GM21737 (cell line): Measurements from ENCODE around the gene TMEM114.

Source experiments
- ATAC-seq: cut with Tn5 transposase; IDR thresholded peaks from one replicate; pipeline ENCODE4 v1.9.1; 2021; ENCODE audit warnings: mild to moderate bottlenecking, moderate library complexity; ENCODE audit not compliant: unreplicated experiment

TMEM114 gene

DNA sequence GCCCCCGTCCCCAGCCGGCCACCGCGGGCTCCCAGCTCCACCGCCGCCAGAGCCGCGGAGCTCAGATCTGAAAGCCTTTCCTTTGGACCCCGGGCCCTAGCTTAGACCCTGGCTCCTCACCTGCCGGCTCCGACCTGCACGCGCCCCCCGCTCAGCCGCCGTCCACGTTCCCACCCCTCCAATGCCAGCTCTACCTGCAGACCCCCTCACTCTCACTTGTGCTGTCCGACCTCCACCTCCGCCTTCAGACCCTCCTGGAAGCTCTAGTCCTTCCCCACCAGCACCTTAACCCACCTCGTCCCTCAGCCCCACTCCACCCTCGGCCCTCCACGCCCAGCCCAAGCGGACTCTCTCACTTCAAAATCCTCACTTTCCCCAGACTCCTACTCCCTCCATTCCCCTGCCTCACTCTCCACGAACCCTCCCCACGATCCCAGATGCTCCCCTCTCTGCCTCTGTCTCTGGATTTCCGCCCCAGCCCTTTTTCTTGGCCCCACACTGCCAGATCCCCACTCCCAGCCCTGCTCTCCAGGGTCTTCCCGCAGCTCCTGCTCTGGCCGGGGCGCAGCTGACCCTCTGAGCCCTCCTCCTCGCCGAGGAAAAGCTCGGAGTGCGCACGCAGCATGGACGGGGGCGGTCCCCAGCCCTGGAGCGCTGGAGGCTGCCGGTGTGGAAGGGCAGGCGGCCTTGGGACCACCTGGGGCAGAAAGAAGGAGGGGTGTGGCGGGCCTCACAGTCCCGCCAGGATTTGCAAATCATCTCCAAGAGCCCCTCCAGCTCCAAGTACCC lies at the start of gene TMEM114:
Gene TMEM114 (minus strand): TSS at position 612 of the 789 bp plus-strand sequence. CDS start 673 bp downstream, outside the sequence.
- no peak for ATAC-seq

DNA sequence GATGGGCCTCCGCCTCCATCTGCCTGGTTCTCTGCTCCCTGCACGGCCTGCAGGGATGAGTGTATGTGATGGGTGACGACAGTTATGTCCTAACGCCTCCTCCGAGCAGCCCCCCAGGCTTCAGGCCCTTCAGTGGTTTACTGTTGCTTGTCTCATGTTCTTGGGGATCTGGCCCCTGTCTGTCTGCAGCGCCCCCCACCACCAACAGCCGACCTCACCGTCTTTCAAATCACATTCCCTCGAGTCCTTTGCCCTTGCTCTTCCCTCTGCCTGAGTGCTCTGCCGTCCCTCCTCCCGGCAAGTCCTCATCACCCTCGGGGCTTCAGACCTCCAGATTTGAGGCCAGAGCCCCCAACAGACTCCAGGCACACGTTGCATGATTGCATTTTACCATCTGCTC lies 49.4 kb upstream of the TMEM114 start:
- ATAC-seq: no peak

DNA sequence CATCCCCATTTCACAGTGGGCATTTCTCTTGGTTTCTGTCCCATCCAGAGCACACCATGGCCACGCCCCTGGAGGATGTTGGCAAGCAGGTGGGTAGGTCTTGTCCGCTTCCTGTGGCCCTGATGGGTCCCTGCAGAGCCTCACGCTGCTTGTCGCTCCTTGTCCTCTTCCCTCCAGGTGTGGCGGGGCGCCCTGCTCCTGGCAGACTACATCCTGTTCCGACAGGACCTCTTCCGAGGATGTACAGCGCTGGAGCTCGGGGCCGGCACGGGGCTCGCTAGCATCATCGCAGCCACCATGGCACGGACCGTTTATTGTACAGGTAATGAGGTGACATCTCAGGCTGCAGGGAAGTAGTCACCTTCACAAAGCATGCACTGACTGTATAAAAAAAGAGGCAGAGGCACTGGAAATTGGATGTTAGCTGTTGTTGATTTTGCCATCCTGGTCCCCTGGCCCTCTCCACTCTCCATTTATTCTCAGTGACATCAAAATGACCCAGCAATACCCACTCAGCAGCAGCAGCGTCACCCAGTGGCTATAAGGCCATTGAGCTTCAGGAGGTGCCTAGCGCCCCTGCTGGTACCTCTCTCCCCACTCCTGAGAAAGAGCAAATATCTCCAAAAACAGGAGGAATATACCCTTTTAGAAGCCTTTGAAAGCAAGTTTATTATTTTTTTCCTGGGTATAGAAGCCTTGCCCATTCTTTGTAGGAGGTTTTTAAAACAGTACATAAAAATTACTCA lies 44.9 kb upstream of the TMEM114 start:
- no peak for ATAC-seq

DNA sequence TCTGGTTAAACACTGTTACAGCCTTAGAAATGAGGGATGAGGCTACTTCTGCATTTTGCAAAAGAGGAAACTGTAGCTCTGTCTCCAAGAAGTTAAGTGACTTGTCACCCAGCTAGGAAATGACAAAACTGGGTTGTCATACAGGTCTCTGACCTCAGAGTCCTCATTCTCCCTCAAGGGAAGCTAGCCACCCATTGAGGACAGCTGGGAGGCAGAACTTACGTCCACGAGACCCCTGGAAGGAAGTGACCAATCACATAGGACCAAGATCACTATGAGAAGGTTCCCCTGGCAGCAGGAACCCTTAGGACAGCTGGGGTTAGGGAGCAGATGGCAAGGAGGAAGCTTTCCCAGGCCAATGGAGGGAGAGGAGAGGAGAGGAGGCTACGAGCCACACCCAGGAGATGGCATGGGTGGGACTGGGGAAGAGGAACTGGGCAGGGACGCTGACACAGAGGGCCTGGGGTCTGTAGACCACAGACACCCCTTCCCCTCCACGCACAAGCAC lies 42.4 kb upstream of the TMEM114 start:
- no peak for ATAC-seq

DNA sequence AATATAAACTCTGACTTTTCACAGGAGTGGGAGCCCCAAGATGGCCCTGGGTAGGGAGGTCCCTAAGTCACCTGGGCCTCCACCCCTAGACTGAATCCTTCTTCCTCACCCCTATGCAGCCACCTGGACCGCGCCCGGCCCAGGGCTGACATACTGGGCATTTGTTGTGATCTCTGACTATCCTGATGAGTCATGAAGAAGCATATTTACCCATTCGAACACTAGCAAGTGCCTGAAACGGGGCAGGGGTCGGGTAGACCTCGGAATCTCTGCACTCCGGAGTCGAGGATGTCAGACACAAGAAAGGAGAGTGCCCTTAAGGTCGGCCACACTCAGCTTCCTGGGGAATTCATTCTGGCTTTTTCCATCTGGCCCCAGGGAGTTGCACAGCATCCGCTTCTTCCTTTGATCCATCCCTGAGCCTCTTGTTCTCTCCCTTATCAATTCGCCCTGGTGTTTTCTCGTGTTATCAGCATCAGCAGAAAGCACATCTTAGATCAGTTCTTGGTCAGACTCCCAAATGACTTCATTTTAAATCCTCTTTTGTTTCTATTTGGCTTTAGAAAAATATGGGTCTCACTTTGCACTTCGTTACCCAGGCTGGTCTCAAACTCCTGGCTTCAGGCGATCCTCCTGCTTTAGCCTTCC lies 41.6 kb upstream of the TMEM114 start:
- no peak for ATAC-seq

DNA sequence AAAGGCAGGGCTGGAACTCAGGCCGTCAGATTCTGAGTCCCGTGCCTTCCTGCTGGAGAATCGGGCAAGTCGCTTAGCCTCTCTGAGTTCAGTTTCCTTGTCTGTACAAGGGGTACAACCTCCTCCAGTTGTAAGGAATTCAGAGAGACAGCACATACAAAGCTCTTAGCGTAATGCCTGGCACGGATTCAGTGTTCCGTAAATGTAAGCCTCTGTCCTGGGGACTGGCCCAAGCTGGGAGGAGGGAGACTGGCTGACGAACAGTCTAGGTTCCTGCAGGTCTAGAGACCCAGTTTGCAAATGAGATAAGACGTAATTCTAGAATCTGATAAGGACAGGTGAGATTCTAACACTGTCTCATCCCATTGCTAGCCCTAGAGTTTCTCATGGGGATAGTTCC lies 41.1 kb upstream of the TMEM114 start:
- no peak for ATAC-seq

DNA sequence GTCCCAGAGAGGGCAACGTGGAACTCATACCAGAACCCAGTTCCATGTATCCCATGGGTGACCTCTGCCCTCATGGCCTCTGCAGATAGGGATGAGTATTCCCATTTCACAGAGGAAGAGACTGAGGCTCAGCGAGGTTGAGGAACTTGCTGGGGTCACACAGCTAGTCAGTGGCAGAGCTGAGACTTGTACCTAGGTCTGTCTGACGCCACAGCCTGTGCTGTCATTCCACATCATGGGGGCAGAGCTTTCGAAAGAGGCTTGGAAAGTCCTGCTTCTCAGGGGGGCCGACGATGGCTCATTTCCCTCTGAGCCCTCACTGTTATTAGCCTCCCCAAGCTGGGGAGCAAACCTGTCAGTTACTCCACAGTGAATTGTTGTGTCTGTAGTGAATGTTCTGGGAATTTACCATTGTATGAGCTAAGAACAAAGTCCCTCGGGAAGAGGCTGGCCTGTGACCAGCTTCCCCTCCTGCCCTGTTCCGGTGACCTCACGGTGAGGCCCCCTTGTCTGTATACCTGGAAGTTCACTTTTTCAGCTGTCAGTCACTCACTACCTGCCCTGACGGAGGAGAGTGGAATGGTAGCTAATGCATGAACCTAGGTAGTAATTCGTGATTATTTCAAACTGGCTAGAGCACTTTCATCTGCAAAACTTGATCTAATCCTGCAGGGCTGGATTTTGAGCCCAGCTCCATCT lies 40.1 kb upstream of the TMEM114 start:
- ATAC-seq: no peak

DNA sequence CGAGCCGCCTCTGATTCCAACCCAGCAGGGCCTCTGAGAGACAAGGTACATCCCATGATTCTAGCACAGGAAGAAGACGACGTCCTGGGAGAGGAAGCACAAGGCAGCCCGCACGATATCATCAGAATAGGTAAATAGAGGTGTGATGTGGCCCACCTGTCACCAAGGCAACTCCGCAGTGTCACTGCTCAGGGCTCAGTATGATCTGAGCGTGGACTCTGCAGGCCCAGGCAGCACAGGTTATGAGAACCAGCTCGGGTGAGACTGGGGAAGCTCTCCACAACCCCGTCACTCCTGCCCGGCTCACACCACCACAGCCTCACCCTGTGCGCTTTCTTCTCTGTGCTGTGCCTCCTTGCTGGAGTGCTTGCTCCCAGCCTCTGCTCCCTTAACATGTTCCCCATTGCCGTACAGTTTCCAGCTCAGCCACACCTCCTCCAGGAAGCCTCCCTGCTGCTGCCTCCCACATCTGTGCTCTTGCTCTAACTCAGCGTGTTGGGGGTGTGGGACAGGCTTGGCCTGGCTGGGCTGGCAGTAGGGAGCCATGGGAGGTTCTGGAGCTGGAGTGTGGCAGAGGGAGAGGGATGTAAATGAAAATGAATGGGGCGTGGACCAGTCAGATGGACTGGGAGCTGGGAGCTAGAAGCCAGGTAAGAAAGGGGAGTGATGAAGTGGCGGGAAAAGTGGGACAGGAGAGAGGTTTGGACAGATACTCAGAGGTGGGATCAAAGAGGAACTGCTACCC lies 38.8 kb upstream of the TMEM114 start:
- no peak for ATAC-seq

DNA sequence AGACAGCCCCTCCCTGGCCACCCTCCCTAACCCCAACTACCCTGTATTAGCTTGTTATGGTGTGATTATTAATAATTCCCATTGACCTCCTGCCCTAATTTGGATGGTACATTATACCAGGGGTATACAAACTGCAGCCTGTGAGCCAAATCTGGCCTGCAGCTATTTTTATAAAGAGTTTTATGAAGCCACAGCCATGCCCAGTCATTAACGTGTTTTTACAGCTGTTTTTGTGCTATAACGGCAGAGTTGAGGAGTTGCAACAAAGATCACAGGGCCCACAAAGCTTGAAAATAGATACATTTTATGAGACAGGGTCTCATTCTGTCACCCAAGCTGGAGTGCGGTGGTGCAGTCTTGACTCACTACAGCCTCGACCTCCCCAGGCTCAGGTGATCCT lies 37.1 kb upstream of the TMEM114 start:
- no peak for ATAC-seq

DNA sequence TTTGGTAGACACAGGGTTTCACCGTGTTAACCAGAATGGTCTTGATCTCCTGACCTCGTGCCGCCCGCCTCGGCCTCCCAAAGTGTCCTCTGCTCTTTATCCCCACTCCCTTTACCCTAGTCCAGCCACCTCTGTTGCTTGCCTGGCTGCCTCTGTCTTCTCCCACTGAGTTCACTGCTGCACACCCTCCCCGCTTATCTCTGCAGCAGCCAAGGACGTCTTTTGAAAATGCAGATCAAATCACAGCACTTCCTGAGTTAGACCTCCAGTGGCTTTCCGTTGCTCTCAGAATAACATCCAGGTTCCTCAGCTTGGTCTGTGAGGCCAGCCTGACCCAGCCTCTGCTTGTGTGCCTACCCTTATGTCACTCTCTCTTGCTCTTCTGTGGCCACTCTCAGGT lies 36.6 kb upstream of the TMEM114 start:
- ATAC-seq: no peak

DNA sequence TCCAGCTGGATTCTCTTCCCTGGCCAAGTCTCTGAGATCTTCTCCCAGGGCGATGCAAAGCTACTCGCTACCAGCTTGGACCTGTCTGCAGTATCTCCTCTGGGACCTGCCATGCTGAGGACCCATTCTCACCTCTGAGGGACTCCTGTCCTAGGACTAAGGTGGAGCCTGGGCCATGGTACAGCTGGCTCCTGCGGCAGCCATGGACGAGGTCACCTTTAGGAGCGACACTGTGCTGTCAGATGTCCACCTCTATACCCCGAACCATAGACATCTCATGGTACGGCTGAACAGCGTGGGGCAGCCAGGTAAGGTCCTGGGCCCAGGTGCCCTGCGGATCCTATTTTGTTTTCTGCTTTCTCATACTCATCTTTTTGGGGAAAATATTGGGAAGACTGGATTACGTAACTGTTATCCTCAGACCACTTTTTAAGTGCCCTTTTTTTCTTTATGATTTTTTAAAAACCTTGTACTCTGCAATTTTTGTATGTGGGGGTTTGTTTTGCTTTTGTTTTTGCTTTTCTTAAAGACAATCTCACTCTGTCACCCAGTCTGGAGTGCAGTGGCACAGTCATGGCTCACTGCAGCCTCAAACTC lies 35.3 kb upstream of the TMEM114 start:
- no peak for ATAC-seq

DNA sequence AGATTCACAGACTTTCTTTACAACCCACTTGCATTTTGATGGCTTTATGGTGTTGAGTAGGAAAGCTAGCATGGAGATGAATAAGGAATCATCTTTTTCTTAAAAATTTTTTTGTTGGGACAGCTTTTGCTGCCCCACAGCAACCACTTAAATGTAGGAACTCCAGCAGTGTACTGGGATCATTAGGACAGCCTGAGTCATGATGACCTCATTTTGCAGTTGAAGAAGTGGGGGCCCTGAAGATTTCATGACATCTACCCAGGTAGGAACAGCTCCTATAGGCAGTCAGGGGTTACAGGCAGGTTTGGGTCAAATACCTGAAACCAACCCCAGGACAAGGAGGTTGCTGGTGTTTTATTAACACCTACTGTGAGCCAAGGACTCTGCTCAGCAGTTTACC lies 33.3 kb upstream of the TMEM114 start:
- no peak for ATAC-seq

DNA sequence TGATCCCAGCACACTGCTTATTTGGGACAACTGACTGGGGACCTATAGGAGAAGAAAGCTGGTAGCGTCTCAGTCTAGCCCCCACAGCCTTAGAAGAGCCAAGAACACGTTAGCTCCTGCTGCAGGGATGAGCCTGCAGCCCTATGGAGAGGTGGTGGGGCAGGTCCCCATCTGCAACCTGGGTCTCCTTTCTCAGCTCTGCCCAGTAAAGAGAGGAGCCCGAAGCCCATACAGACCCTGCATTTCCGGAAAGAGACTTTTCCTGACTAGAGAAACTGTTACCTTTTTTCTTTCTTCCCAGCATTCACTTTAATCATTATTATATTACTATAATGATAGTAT lies 32.0 kb upstream of the TMEM114 start:
- ATAC-seq: no peak

DNA sequence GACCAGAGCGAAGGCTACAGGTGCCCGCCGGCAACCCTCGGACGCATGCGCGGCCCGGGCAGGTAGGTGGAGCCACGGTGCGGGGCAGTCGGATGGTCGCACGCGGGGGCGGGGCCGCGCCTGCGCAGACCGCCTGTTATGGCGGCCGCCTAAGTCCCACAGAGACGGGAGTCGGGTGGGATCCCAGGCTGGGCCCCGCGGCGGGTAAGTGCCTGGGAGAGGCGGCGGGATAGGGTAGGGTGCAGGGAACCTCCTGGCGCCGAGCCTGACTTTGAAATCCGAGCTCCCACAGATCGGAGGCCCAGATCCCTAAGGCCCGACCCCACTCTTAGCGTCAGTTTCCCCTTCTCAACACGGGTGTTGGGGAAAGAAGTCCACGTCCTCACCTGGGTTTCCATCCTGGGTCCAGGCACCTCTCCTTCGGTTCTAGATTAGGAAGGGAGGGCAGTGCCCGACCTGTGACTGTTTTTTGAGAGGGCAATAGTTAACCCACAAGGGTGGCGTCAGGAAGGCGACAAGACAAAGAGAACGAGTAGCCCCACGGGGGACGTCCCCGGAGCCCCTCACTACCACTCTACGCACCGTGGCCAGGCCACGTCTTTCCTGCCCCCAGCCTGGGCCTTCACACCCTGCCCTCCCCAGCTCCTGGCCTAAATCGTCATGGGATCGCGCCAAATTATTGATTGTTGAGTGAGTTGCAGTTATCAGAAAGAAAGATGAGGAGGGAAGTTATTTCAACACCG lies 31.4 kb upstream of the TMEM114 start, which contains the start of gene METTL22:
Gene METTL22 (plus strand): TSS at position 127 of the 743 bp plus-strand sequence. CDS start 3,968 bp downstream, outside the sequence.
- ATAC-seq: peak; percentile 92

DNA sequence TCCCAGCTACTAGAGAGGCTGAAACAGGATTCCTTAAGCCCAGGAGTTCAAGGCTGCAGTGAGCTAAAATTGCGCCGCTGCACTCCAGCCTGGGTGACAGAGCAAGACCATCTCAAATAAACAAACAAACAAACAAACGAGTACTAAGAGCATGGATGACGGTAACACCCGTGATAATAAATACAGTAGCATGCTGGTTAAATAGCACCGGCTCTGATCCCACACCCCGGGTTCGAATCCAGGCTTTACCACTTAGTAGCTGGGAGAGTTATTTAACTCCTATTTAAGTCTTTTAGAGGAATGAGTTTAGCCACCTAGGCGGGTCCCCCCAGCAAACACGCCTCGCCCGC lies 30.9 kb upstream of the TMEM114 start:
- ATAC-seq: no peak

DNA sequence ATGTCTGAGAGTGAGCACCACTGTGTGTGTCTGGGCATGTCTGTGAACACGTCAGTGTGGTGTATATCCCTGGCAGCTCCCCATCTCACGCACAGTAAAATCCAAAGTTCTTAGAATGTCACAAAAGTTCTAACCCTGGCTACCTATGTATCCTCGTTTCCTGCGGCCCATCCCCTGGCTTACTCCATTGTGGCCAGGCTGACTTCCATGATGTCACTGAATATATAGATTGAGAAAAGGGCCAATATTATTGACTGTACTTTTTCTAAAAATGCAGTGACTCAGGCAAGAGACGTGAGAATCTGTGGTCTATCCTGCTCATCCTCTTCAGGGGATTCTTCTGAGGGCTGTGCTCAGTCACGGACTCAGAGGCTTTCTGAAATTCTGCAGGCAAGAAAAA lies 30.2 kb upstream of the TMEM114 start:
- ATAC-seq: no peak

DNA sequence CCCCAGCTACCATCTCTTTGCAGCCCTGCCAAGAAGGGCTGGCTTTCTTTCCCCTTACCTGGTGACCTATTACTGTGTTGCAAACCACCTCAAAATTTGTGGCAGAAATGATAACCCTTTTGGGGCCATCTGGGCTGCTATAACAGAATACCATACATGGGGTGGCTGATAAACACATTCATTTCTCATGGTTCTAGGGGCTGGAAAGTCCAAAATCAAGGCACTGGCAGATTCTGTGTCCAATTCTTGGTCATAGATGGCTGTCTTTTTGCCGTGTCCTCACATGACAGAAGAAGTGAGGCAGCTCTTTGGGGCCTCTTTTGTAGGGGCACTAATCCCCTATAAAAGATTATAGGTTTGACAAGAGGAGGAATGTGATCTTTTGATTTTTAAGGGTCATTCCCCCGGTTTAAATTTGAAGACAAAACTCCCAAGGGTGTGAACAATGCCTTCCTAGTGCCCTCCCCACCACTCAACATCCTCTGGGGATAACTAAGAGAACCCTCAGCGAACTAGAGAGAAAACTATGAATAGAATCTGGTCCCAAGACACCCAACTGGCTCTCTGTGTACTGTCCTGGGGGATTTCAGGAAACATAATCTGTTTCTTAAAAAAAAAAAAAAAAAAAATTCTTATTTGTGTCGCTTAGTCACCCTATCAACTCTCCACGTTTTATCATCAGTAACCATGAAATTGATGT lies 29.5 kb upstream of the TMEM114 start:
- no peak for ATAC-seq

DNA sequence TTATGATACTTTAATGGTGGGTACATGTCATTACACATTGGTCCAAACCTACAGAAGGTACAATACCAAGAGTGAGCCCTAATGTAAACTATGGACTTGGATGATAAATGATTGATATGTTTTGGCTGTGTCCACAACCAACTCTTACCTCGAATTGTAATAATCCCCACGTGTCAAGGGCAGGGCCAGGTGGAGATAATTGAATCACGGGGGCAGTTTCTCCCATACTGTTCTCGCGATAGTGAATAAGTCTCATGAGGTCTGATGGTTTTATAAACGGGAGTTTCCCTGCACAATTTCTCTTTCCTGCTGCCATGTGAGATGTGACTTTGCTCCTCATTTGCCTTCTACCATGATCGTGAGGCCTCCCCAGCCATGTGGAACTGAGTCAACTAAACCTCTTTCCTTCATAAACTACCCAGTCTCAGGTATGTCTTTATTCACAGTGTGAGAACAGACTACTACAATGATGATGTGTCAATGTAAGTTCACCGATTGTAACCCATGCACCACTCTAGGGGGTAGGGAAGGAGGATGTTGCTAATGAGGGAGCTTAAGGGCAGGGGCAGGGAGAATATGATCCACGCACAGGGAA lies 24.2 kb upstream of the TMEM114 start:
- ATAC-seq: no peak
